Measurements from ENCODE around the gene RFTN1.

- TF ChIP-seq POLR2A (IDR thresholded peaks at IDR 0.05; ENCODE audit: low read length) (no peak), GATA1 (IDR thresholded peaks at IDR 0.05; ENCODE audit: low read depth, low read length) (no peak)
Measured at GRCh38 chr3:16388850-16389441, 124.6 kb downstream of the RFTN1 start.
